Astrocyte (in vitro differentiated cells and primary cell): ENCODE data around the gene CLEC16A. TPM values are rescaled to one million over a fixed set of nuclear protein-coding genes. Genes with fewer than 3 reads are reported as not detected.
"Not testable (repeated sequence)": the region's sequence is repeated elsewhere in the genome, so short reads cannot be mapped to it uniquely, and the experiment has no call there.

ENCODE experiments used
- DNase-seq: peaks from one replicate; pipeline ENCODE4 v3.0.0-alpha.2; 2010; ENCODE audit warnings: low read depth
- FAIRE-seq: peaks from 2 replicates; lab custom pipeline; 2011; peaks lifted over from hg19 to GRCh38; lab: Jason Lieb, UNC
- H2AFZ ChIP-seq: 2 replicates; pipeline ENCODE4 v1.6.0; 2012; ENCODE audit warnings: low read depth, low read length, inconsistent platforms
- H3K27ac ChIP-seq: 2 replicates; pipeline ENCODE4 v1.5.1; 2011; ENCODE audit warnings: low read depth, low read length, inconsistent platforms
- H3K27me3 ChIP-seq: 2 replicates; pipeline ENCODE4 v1.6.0; 2011; ENCODE audit warnings: low read length, inconsistent platforms; ENCODE audit not compliant: insufficient read depth
- H3K36me3 ChIP-seq: 2 replicates; pipeline ENCODE4 v1.5.1; 2011; ENCODE audit warnings: low read length, inconsistent platforms; ENCODE audit not compliant: insufficient read depth
- H3K4me1 ChIP-seq: 2 replicates; pipeline ENCODE4 v1.5.1; 2011; ENCODE audit warnings: low read length, inconsistent platforms; ENCODE audit not compliant: insufficient read depth
- H3K4me2 ChIP-seq: 2 replicates; pipeline ENCODE4 v1.6.0; 2012; ENCODE audit warnings: low read length, inconsistent platforms
- H3K4me3 ChIP-seq: 2 replicates; pipeline ENCODE4 v1.5.1; 2011; ENCODE audit warnings: low read depth, mild to moderate bottlenecking, low read length, inconsistent platforms; ENCODE audit not compliant: insufficient read depth
- H3K79me2 ChIP-seq: 2 replicates; pipeline ENCODE4 v1.6.0; 2012; ENCODE audit warnings: mild to moderate bottlenecking, low read length, inconsistent platforms; ENCODE audit not compliant: insufficient read depth
- H3K9ac ChIP-seq: 2 replicates; pipeline ENCODE4 v1.6.0; 2012; ENCODE audit warnings: mild to moderate bottlenecking, low read length, inconsistent platforms
- H3K9me3 ChIP-seq: 2 replicates; pipeline ENCODE4 v1.5.1; 2012; ENCODE audit warnings: low read depth, mild to moderate bottlenecking, low read length, inconsistent platforms; ENCODE audit not compliant: insufficient read depth
- H4K20me1 ChIP-seq: 2 replicates; pipeline ENCODE4 v1.6.0; 2012; ENCODE audit warnings: low read length, inconsistent platforms; ENCODE audit not compliant: insufficient read depth
- H3K27ac Mint-ChIP-seq: one replicate; pipeline ENCODE4 v1.8.0; 2021; ENCODE audit warnings: mild to moderate bottlenecking, mixed read lengths; ENCODE audit not compliant: unreplicated experiment
- H3K27me3 Mint-ChIP-seq: one replicate; pipeline ENCODE4 v1.8.0; 2021; ENCODE audit warnings: low read depth, mixed read lengths; ENCODE audit not compliant: unreplicated experiment
- H3K36me3 Mint-ChIP-seq: one replicate; pipeline ENCODE4 v1.8.0; 2021; ENCODE audit warnings: low read depth, mixed read lengths; ENCODE audit not compliant: unreplicated experiment
- H3K4me1 Mint-ChIP-seq: one replicate; pipeline ENCODE4 v1.8.0; 2021; ENCODE audit warnings: low read depth, mixed read lengths; ENCODE audit not compliant: unreplicated experiment
- H3K4me3 Mint-ChIP-seq: one replicate; pipeline ENCODE4 v1.8.0; 2021; ENCODE audit warnings: mild to moderate bottlenecking, moderate library complexity, mixed read lengths; ENCODE audit not compliant: unreplicated experiment
- H3K9me3 Mint-ChIP-seq: one replicate; pipeline ENCODE4 v1.8.0; 2021; ENCODE audit warnings: mild to moderate bottlenecking, mixed read lengths; ENCODE audit not compliant: unreplicated experiment
- EZH2 ChIP-seq: IDR thresholded peaks from 2 replicates; pipeline ENCODE4 v1.6.1; 2012; ENCODE audit warnings: mild to moderate bottlenecking, low read length, inconsistent platforms; ENCODE audit not compliant: insufficient read depth
- total RNA-seq: library from RNA; stranded (reverse); gene quantifications from 2 replicates; pipeline ENCODE4 v1.2.1, GENCODE V29; 2021
- TF ChIP-seq, protein P1 (sequence below): IDR thresholded peaks from 2 replicates; pipeline ENCODE4 v1.5.1; 2011; ENCODE audit warnings: low read depth, mild to moderate bottlenecking, inconsistent platforms, low read length, moderate library complexity; ENCODE audit not compliant: insufficient read depth

Gene CLEC16A
- total RNA-seq, 1 donor from 2014 or later, result 31.7 TPM

DNA sequence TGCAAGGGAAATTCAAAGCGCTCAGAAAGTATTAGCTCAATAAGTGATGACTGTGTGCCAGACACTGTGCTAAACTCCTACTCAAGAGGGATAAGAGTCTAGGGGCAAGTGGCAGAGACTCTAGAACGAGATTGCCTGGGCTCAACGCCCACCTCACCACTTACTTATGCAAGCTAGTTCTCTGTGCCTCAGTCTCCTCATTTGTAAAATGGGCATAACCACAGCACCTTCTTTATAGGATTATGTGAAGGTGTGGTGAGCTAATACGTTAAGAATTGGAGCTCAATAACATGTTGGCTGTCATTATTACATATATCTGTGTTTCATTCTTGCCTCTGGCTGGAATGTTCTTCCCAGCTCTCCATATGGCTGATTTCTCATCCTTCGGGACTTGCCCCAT lies 17.5 kb upstream of the CLEC16A start:
- H3K36me3 Mint-ChIP-seq, result peaks cover 20% of the 10 kb centered on the region
- no peak for TF ChIP-seq EZH2
- TF ChIP-seq, protein P1, sequence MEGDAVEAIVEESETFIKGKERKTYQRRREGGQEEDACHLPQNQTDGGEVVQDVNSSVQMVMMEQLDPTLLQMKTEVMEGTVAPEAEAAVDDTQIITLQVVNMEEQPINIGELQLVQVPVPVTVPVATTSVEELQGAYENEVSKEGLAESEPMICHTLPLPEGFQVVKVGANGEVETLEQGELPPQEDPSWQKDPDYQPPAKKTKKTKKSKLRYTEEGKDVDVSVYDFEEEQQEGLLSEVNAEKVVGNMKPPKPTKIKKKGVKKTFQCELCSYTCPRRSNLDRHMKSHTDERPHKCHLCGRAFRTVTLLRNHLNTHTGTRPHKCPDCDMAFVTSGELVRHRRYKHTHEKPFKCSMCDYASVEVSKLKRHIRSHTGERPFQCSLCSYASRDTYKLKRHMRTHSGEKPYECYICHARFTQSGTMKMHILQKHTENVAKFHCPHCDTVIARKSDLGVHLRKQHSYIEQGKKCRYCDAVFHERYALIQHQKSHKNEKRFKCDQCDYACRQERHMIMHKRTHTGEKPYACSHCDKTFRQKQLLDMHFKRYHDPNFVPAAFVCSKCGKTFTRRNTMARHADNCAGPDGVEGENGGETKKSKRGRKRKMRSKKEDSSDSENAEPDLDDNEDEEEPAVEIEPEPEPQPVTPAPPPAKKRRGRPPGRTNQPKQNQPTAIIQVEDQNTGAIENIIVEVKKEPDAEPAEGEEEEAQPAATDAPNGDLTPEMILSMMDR, result no peak
- FAIRE-seq, result no peak

GRCh38 chr16:10927497-10928112 lies 16.8 kb upstream of the CLEC16A start:
- H2AFZ ChIP-seq, result no peak overlapping the region
- H3K4me1 ChIP-seq, result peaks cover 4% of the 10 kb centered on the region
- FAIRE-seq (no peak), DNase-seq (no peak)
- peaks cover 45% of the 10 kb centered on the region for H4K20me1 ChIP-seq
- H3K4me1 Mint-ChIP-seq, result no peaks in the 10 kb centered on the region
- H3K27ac ChIP-seq, result no peak overlapping the region
- H3K36me3 ChIP-seq, result peaks cover 14% of the 10 kb centered on the region
- H3K27me3 ChIP-seq, result no peaks in the 10 kb centered on the region
- no peak overlapping the region for H3K9ac ChIP-seq
- peaks cover 2% of the 10 kb centered on the region for H3K9me3 Mint-ChIP-seq
- peaks cover 7% of the 10 kb centered on the region for H3K79me2 ChIP-seq
- no peak overlapping the region for H3K4me2 ChIP-seq
- H3K4me3 ChIP-seq, result no peak overlapping the region
- H3K36me3 Mint-ChIP-seq, result peaks cover 20% of the 10 kb centered on the region
- no peaks in the 10 kb centered on the region for H3K27me3 Mint-ChIP-seq
- no peaks in the 10 kb centered on the region for H3K9me3 ChIP-seq
- no peak for TF ChIP-seq EZH2
- TF ChIP-seq, protein P1, result no peak
- no peak overlapping the region for H3K27ac Mint-ChIP-seq
- no peak overlapping the region for H3K4me3 Mint-ChIP-seq

More for the DNA sequence above, 17.5 kb upstream of the CLEC16A start:
- H3K36me3 ChIP-seq, result peaks cover 14% of the 10 kb centered on the region
- no peak overlapping the region for H3K9ac ChIP-seq
- no peaks in the 10 kb centered on the region for H3K27me3 ChIP-seq
- Mint-ChIP-seq H3K27ac (no peak overlapping the region), H3K27me3 (no peaks in the 10 kb centered on the region), H3K4me1 (no peaks in the 10 kb centered on the region), H3K9me3 (peaks cover 2% of the 10 kb centered on the region), H3K4me3 (no peak overlapping the region)
- no peaks in the 10 kb centered on the region for H3K9me3 ChIP-seq
- H3K4me2 ChIP-seq, result no peak overlapping the region
- H3K79me2 ChIP-seq, result peaks cover 1% of the 10 kb centered on the region
- peaks cover 38% of the 10 kb centered on the region for H4K20me1 ChIP-seq
- H3K27ac ChIP-seq, result no peak overlapping the region
- no peak overlapping the region for H3K4me3 ChIP-seq
- DNase-seq, result no peak
- no peak overlapping the region for H2AFZ ChIP-seq
- peaks cover 10% of the 10 kb centered on the region for H3K4me1 ChIP-seq

- not testable (repeated sequence) for H3K27me3 ChIP-seq, H3K4me3 Mint-ChIP-seq, H3K4me3 ChIP-seq, FAIRE-seq, H3K4me2 ChIP-seq, H3K27ac Mint-ChIP-seq, DNase-seq, H2AFZ ChIP-seq, H3K9ac ChIP-seq, H3K4me1 ChIP-seq, H3K27ac ChIP-seq, H3K9me3 ChIP-seq, H3K27me3 Mint-ChIP-seq, H3K9me3 Mint-ChIP-seq
- peaks cover 11% of the 10 kb centered on the region for H3K4me1 Mint-ChIP-seq
- peaks cover 18% of the 10 kb centered on the region for H3K79me2 ChIP-seq
- peaks cover 60% of the 10 kb centered on the region for H4K20me1 ChIP-seq
- peaks cover 14% of the 10 kb centered on the region for H3K36me3 ChIP-seq
- H3K36me3 Mint-ChIP-seq, result peaks cover 20% of the 10 kb centered on the region
Observed at GRCh38 chr16:10929097-10929496, 15.3 kb upstream of the CLEC16A start.
